GM12872 (cell line): Measurements from ENCODE around the gene PPEF1.

ENCODE experiments used
- CTCF ChIP-seq: IDR thresholded peaks from 3 replicates; pipeline ENCODE4 v1.5.1; 2011; ENCODE audit warnings: low read depth, mild to moderate bottlenecking, low read length, moderate library complexity; ENCODE audit not compliant: insufficient read depth

PPEF1 gene

GRCh38 chrX:18871970-18872369 lies 164.5 kb downstream of the PPEF1 start:
- TF ChIP-seq CTCF: no peak

DNA sequence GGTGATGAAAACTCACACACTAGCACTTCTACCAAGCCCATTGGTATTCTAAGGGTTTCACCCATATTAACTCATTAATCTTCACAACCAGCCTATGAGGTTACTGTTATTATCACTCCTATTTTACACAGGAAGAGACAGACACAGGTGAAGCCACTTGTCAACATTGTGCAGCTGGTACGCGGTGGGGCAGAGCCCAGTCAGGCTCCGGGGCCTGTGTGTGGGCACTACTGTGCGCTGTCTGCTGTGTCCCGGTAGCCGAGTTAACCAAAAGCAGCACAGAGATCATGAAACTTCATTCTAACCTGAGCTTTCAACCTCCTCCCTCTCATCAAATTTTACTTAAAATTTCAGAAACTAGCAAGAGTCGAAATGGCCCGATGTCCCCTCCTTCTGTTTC lies 165.2 kb downstream of the PPEF1 start:
- TF ChIP-seq CTCF: no peak

- TF ChIP-seq CTCF: no peak
These were observed 165.8 kb downstream of the PPEF1 start for GRCh38 chrX:18873189-18873791.

GRCh38 chrX:18873836-18874235 lies 166.4 kb downstream of the PPEF1 start:
- TF ChIP-seq CTCF: no peak

DNA sequence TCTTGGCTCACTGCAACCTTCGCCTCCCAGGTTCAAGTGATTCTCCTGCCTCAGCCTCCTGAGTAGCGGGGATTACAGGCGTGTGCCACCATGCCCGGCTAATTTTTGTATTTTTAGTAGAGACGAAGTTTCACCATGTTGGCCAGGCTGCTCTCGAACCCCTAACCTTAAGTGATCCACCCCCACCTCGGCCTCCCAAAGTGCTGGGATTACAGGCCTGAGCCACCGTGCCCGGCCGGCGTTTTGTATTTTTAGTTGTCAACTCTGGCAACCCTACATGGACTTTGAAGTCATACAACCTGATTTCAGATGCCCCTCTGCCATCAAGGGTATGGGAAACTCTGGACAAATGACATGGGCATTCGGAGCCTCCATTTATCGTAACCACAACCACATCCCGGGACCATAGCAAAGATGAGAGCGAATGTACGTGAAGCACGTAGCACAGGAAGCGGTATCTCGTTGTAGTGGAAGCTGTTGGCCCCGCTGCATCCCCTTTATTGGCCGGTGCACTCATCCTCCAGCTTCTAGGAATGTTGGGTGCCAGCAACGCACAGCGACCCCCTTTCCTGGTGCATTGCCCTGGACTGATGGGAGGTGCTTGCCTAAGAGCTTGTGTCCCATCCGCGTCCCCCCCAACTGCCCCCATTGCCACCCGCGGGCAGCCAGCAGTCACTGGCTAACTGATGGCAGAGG lies 167.3 kb downstream of the PPEF1 start:
- no peak for TF ChIP-seq CTCF

- TF ChIP-seq CTCF: no peak
These were observed 167.9 kb downstream of the PPEF1 start for GRCh38 chrX:18875256-18875878.

DNA sequence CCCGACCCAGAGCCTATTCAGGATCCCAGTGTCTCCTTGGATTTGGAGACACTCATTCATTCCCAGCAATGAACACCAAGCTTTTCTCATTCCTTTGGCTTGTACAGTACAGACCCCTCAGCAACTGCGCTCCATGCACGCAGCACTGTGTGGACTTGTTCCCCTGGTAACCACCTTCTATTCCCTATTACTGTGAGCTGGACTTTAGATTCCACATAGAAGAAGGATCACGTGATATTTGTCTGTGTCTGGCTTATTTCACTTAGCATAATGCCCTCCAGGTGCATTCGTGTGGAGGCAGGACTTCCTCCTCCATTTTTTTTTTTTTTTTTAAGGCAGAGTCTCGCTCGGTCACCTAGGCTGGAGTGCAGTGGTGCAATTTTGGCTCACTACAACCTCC lies 170.0 kb downstream of the PPEF1 start:
- TF ChIP-seq CTCF: no peak
